Measurements from ENCODE around the gene IQCE.
A peak's percentile ranks its signal among the peaks of the same experiment; 100 is the strongest.

IQCE gene

DNA sequence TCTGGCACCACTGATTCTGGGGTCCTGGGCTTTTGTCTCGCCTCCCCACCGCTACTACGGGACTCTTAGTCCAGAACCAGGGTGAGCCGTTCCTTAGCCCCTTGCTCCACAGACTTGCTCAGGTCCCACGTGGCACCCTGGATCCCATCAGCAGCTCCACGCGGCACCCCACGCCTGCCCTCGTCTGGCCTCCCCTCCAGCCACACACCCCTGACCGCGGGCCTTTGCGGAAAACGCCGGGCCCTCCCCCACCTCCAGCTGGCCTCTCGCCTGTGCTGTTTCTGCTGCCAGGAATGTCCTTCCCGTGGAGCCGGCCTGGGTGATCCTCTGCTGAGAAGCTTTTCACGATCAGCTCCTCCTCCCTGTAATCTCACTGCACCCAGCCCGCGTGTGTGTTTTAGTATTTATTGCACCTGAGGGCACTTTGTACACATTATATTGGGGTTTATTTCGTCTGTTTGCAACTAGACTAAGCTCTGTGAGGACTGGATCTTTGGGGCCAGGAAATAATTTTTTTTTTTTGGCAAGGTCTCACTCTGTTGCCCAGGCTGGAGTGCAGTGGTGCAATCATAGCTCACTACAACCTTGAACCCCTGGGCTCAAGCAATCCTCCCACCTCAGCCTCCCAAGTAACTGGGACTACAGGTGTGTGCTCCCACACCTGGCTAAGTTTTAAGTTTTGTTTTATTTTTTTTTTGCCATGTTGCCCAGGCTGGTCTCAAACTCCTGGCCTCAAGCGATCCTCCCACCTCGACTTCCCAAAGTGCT, 62.5 kb downstream of the IQCE start:
- no peak for DNase-seq

DNA sequence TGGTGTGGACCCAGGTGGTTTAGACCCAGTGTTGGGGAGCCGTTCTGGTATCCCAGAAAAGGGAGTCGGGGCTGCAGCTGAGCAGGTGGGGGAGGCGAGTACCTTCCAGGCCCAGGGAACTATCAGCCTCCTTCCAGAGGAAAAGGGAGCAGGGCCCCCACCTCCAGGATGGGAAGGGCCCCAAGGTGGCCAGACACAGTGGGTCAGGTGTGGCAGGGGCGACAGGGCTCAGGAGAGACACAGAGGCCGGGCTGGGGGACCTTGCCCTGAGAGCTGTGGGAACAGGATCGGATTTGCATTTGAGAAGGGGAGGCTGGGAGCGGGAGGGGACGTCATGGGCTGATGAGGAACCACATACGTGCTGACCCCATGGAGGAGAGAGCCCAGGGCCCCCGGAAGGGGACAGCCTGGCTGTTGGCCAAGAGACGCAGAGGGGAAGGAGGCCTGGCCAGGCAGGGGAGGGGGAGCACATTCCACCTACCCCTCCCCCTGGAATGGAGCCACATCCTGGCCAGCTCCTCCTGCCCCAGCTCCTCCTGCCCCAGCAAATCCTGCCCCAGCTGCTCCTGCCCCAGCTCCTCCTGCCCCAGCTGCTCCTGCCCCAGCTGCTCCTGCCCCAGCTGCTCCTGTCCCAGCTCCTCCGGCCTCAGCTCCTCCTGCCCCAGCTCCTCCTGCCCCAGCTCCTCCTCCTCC, 63.3 kb downstream of the IQCE start:
- DNase-seq: peak; percentile 34

DNA sequence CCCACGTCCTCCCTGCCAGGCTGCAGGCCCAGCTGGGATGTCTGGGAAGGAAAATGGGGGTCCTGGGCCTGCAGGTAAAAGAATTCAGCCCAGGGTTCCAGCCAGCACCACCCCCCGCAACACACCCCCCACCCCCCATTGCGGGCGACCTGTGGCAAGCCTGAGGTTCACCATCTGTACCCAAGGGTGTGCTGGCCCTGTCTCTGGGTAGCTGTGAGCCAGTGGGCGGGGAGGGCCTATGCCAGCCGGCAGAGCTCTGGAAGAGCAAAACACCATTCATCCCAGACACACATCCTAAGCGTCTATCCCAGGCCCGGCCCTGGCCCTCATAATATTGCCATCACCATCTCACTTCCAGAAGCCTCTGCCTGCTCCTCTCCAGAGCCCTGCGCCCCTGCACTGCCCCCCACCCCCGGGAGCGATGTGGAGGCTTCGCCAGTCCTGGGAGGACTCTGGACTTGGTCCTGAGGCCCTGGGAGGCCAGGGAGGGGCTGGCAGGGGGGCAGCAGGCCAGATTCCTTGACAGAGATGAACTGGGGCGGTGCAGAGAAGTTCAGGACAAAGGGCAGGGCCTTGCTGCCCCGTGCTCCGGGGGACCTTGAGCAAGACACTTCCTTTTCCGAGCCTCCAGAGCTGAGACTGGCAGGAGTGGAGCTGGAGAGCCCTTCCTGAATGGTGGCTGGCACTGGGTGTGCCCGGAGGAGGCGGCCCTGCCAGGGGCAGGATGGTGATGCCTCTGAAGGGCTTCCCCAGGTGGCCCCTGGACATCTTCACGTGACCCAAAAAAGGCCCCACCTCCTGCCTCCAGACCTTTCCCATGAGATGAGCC, 64.3 kb downstream of the IQCE start:
- DNase-seq: no peak

DNA sequence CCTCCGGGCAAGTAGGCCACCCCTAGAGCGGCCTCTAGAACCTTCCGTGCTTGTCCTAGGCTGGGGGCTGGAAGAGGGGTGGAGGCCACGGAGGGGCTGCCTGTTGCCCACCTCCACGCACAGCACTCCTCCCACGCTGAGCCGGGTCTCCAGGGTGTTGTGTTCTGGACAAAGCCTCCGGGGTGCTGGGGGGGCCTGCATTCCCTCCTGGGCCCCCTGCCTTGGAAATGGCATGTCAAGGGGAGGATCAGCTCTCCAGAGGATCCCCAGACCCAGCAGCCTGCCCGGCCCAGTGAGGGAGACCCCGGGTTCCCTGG, 64.9 kb downstream of the IQCE start:
- DNase-seq: no peak

DNA sequence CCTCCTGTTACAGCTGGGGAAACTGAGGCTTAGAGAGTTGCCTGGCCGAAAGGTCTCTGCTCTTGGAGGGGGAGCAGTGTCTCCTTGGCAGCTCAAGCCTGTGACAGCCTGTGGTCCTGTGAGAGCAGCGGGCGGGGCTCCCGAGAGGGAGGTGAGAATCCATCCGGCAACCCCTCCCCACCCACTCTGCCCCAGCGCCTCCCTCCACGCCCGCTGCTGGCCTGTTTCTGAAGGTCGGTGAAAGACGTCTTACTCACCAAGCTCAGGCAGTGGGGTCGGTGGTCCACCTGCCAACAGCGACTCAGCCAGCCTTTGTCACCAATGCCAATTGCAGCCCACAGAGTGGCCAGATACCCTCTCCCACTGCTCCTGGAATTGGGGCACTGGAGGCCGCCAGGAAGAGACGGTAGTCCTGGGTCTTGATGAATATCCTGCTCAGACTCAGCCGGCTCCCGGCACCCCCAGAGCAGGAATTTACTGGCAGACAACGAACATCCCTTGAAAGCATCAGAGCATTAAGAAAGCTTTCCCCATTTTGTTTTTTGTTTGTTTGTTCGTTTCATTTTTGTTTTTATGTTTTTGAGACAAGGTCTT, 65.6 kb downstream of the IQCE start:
- DNase-seq: no peak

DNA sequence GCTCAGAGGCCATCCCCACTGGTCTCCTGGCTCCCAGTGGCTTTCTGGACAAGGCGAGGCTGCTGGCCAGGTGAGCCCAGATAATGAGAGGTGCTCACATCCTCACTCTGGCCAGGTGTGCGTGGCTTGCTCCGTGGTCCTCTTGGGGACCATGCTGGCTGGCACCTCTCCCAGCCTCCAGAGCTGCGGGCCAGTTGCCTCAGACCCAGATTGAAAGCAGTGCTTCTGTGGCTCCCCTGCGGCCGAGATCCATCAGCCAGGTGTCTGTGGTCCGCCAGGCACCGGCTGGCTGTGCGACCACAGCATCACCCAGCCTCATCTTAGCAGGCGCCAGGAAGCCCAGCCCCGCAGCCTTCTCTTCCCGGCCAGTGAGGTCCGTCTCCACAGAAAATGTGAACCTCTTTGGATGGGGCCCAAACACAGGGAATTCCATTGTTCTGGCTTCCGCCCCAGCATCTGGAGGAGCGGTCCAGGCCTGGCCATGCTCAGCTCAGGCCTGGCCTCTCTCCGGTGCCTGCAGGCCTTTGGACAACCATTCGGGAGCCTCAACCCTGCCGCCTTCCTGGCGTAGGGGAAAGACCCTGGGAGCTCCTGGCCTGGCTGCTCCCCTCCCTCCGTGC, 67.8 kb downstream of the IQCE start:
- DNase-seq: no peak

DNA sequence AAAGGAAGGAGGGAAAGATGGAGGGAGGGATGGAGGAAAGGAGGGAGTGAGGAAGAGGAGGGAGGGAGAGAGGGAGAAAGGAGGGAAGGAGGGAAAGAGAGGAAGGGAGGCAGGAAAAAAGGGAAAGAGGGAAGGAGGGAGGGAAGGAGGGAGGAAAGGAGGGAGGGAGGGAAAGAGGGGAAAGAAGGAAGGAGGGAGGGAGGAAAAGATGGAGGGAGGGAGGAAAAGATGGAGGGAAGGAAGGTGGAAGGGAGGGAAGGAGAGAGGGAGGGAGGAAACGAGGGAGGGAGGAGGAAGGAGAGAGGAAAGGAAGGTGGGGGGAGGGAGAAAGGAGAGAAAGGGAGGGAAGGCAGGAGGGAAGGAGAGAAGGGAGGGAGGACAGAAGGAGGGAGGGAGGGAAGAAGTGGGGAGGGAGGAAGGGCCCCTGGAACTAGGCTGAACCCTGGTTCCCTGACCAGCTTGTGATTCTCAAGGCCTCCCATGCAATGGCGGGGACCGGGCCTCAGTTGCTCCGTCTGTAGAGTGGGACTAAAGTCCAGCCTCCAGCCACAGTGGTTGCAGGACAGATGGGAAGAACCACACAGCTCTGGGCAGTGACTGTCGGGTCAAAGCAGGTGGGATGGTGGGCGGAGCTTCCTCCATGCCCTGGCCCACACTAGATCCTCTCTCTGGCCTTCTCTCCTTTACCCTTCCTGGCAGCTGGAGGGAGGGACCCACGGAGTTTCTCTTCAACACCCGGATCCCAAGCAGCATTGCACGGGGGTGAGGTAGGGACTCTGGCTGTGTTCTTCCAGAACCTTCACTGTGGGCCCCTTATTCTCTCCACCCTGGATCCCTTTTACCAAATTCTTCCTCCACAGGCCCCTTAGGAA, 68.7 kb downstream of the IQCE start:
- DNase-seq: no peak

DNA sequence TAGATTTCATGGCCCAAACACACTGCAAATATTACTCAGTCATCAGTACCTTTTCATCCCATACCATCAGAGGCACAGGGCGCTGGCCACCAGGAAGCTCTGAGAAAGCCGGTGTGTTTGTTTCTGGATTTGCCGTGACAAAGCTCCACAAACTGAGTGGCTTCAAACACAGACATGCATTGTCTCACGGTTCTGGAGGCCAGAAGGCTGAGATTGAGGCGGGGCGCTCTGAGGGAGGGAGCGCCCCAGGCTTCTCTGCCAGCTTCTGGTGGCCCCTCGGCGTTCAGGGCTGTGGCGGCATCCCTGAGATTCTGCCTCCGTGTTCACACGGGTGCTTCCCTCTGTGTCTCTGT, 69.3 kb downstream of the IQCE start:
- DNase-seq: no peak

DNA sequence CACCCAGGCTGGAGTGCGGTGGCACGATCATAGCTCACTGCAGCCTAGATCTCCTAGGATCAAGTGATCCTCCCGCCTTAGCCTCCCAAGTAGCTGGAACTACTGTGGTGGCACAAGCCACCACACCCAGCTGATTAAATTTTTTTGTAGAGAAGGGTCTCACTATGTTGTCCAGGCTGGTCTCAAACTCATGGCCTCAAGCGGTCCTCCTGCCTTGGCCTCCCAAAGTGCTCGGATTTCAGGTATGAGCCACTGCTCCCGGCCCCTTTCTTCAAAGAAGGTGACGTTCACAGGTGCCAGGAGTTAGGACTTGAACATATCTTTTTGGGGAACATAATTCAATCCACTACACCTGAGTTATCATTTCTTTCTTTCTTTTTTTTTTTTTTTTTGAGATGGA, 70.1 kb downstream of the IQCE start:
- DNase-seq: no peak

DNA sequence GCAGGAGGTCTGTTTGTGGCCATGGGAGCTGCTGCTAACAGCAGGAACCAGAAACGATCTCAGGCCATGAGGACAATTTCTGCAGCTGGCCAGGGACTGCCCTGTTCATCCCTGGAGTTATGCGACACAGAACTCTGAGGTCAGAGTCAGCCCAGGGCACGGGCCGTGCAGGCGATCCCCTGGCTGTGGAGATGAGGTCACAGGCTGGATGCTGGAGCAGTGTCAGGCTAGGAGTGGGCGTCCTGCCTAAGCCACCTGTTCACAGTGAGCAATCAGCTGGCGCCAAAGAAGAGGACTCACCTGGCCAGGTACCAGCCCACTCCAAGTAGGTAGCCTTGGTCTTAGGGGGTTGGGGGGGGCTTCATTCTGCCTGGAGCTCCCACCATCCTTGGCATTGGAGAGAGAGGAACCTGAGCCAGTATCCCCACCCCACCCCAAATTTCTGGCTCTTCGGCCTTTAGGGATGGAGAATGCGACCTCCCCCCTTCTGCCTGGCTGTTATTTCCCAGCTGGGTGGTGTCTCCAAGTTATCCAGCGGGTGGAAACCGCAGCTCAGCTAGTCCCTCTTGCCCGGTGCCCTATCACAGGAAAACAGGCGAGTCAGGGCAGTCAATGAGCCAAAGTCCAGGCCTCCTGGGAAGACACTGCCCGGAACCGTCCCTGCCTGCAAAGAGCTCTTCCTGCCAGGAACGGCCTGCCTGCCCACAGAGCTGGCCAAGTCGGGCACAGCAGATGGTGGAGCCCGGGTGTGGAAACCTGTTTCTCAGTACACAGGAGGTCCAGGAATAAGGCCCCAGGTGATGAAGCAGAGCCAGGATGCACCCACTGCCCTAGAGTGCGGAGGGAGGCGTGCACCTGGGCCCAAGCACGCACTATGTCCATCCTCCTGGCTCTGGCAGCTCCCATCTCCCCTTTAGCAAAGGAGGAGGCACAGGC, 71.2 kb downstream of the IQCE start:
- DNase-seq: no peak

DNA sequence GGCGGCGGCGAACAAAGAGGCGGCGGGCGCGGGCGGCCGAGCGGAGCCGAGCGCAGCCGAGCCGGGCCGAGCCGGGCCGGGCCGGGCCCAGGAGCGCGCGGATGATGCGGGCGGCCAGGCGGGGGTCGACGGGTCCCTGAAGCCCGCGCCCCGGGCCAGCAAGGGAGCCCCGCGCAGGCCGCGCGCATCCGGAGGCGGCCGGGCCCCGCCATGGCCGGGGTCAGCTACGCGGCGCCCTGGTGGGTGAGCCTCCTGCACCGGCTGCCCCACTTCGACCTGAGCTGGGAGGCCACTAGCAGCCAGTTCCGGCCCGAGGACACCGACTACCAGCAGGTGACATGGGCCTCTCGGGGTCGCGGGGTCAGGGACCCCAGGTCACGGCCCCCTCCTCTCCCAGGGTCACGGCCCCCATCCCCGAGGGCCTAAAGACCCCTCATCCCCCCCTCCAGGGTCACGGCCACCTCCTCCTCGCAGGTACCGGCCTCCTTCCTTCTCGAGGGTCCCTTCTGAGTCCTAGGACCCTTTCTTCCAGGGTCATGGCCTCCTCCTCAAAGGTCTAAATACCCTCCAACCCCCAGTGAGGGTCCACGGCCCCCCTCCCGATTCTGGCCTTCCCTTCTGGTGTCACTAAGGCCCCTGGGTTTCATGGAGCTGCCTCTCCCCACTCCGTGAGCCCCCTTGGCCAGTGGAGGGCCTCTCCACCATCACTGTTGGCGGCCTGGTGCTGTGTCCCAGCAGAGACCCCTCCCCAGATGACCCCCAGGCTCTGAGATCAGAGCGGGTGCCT, 73.4 kb downstream of the IQCE start, which contains the start of gene TTYH3:
Gene TTYH3 (plus strand): TSS at position 41 of the 787 bp plus-strand sequence. CDS start 170 bp downstream, at position 211.
- DNase-seq: no peak

DNA sequence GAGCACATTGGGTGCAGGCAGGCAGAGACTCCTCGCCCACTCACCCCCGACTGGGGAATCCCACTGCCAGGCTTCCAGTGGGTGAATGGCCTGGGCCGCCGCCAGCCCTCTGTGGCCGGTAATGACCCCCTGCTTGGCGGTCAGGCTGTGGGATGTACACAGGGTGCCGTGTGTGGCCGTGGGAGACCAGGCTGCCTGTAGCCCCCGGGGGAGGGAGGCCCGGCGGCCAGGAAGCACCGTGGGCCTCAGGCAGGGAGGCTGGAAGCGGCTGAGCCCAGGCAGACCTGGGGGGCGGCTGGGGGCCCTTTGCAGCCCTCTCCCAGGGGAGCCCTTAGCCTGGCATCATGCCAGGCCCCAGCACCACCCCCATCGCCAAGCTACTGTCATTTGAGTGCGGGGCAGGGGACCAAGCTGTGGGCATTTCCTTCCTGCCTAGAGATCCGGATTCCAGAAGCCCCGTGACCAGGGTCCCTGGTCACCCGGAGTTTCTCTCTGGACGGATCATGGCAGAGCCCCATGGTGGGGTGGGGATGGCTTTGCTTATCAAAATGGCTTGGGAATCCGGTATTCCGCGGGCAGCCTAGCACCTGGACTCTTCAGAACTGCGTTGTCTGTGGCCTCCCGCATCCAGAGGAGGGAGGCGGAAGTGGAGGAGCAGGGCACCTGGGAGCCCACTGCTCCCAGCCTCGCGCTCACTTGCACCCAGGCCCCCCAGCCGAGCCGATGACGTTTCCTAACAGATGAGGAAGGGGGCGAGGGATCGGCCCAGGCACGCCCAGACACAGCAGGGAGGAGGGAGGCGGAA, 74.2 kb downstream of the IQCE start:
- no peak for DNase-seq

DNA sequence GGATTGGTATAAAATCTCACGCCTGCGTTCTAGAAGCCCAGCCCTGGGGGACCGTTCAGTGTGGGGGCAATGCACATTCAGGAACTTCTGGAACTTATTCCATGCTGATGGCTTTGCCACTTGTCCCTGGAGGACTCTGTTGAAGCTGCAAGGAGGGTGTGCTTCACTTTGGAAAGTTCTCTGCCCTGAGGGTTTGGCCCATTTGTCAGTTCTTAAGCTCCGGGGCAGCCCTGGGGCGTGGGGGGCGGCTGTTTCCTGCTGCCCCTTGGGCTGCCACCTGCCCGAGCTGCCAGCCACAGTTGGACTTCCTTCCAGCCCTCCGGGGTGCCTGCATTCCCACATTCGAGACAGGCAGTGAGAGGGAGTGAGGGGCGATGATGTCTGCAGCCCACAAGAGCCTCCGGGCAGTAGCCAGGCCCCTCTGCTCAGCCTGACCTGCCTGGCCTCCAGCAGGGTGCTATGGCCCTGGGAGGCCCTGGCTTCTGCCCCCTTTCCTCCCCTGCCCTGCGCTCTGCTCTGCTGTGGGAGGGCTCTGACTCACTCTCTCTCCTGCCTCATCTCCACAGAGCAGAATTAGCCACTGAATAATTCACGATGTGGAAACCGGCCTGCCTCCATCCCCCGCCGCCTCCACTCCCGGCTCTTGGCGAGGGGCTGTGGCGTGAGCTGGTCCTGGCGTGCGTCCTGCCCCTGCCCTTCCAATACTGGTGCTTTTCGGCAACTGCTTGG, 74.9 kb downstream of the IQCE start:
- no peak for DNase-seq

DNA sequence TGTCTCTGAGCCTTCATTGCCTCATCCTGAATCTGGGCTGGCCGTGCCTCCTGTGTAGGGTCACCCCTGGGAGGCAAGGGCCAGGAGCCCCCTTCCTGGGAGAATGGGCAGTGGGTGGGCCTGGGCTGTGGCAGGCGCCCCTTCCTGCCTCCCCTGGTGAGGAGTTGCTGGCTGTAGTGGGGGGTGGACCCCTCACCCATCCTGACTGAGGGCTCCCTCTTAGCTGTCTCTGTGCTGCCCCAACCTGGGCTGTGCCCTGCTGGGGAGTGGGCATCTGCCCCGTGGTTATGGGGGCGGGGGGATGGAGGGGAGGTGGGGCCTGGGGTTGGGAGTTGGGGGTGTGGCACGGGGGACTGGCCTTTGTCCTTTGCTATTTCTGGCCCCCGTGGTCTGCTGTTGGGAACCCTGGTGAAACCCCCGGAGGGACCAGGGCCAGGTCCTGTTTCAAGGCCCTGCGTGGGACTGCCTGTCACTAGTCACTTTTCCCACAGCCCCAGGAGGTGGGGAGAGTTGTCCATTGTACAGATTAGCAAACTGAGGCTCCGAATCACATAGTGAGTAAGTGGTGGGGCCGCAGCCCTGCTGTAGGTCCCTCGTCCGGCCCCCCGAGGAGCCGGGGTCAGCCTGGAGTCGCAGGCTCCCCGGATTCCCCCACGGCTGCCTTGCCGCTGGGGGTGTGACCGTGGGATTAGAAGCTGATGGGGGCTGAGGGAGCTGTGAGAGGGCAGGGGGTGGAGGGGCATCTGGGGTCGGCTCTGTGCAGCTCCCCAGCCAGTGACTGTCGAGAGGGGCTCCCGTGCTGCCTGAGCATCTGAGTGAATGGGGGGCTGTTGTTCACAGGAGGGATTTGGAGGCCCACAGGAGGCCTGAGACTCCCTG, 75.7 kb downstream of the IQCE start:
- DNase-seq: no peak

DNA sequence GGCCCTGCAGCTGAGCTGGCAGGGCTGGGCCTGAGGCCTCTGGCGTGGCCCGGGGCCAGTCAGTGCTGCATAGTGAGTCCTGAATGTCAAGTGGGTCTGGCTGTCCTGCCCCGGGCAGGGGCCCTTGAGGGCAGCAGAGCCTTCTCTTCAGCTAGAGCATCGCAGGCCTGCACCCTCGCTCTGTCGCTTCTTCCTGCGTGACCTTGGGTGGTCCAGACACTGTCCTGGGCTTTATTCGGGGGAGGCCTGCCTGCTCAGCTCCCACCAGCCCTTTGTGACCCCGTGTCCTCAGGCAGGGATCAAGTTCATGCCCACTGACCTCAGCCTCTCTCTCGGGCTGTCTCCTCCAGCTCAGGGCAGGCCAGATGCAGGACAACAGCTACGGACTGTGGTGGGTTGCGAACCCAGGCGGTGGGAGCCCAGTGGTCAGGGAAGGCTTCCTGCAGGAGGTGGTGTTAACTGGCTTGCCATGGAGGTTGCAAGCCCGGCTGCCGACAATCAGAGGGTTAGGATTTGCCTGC, 76.4 kb downstream of the IQCE start:
- DNase-seq: no peak

DNA sequence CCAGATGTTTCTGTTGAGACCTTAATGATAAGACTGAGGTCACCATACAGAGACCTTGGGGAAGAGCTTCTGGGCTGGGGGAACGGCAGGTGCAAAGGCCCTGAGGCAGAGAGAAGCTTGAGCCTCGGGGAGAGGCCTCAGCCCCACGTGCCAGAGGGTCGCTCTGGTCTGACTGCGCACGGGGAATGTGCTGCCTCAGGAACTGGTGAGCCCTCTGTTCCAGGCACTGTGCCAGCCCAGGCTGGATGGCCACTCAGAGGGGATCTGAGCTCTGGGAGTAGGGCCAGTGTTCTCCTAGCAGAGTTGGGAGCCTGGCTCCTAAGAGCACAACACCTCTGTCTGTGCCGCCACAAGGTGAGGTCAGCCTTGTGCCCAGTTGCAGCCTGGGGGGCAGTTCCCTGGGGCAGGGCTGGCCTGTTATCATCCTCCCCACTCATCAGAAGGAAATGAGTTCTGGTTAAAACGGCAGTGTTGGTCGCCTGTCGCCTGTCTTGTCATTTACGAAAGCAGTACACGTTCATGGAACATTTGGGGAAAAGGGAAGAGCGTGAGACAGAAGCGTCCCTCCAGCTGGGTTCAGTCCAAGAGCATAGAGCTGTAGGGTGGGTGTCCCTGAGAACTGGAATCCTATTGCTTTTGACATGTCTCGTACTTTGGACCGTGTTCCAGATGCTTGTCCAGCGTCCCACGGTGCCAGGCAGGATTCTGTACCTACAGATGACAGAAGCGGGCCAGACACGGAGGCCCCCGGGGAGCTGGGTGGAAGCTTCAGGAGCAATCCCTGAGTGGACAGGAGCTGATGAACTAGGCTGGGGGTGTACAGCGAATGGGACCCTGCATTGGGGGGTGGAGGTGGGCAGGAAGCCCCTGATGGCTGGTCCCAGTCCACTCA, 77.3 kb downstream of the IQCE start:
- DNase-seq: peak; percentile 79
